HEK293T (cell line): ENCODE results near the gene ZNF341.

Experiments
- FOXA1 ChIP-seq: fragments of 450-650 bp; IDR thresholded peaks from 2 replicates; pipeline ENCODE4 v1.6.1; 2016; ENCODE audit warnings: mild to moderate bottlenecking
- FOXM1 ChIP-seq: fragments of 450-650 bp; IDR thresholded peaks from 2 replicates; pipeline ENCODE4 v1.6.1; 2017; ENCODE audit warnings: mild to moderate bottlenecking, borderline replicate concordance

GRCh38 chr20:33703498-33704137 lies 28.2 kb upstream of the ZNF341 start:
- TF ChIP-seq FOXM1 = no peak
- no peak for TF ChIP-seq FOXA1
